ENCODE results near the gene TMEM255B.

DNA sequence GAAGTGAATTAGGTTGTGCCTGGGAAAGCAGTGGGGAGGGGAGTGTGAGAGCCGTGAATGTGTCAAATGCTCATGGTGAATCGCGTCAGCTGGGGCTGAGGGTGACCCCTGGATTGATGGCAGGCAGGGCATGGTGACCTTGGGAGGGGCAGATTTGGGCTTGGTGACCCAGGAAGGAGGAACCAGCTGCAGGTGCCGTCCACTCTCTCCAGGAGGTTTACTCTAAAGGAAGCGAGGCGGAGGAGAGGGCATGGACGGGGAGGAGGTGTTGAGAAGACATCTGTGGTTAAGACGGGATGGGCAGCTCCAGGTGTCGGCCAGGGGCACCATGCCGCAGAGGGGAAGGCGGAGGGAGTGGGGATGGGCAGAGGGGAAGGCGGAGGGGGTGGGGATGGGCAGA lies 28.7 kb downstream of the TMEM255B start:
- no peak for TF ChIP-seq GATA2 (IDR thresholded peaks at IDR 0.05; ENCODE audit: low read depth, low read length)
- TF ChIP-seq GATA3 (IDR thresholded peaks at IDR 0.05; ENCODE audit: low read depth, low read length), result no peak
